Activated naive CD4-positive, alpha-beta T cell (primary cell): Measurements from ENCODE around the gene FSCB.
"Not testable (repeated sequence)": the region's sequence is repeated elsewhere in the genome, so short reads cannot be mapped to it uniquely, and the experiment has no call there.

Experiments
- DNase-seq, 4 experiments: peaks; one replicate each; lab custom pipeline; 2025; lab: John Stamatoyannopoulos, UW

FSCB gene, protein sequence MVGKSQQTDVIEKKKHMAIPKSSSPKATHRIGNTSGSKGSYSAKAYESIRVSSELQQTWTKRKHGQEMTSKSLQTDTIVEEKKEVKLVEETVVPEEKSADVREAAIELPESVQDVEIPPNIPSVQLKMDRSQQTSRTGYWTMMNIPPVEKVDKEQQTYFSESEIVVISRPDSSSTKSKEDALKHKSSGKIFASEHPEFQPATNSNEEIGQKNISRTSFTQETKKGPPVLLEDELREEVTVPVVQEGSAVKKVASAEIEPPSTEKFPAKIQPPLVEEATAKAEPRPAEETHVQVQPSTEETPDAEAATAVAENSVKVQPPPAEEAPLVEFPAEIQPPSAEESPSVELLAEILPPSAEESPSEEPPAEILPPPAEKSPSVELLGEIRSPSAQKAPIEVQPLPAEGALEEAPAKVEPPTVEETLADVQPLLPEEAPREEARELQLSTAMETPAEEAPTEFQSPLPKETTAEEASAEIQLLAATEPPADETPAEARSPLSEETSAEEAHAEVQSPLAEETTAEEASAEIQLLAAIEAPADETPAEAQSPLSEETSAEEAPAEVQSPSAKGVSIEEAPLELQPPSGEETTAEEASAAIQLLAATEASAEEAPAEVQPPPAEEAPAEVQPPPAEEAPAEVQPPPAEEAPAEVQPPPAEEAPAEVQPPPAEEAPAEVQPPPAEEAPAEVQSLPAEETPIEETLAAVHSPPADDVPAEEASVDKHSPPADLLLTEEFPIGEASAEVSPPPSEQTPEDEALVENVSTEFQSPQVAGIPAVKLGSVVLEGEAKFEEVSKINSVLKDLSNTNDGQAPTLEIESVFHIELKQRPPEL

DNA sequence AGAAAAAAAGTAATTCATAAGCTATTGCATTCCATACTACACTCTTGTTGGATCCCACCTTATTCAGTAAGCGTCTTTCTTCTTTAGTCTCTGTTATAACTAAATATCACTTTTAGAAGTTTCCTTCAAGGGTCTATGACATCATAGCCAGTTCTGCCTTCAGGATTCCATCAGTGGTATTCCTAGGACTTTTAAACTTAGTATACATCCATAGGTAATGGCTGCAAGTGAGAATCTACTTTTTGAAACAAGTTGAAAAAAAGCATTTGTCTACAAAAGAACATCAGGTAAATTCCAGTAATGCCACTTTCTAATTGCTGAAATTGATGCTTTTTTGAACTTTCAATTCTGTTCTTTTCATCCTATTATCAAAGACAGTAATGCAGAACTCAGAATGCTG, at the start of gene FSCB:
Gene FSCB, minus strand, starts transcription at position 101 of the 400 bp plus-strand sequence. CDS start 296 bp downstream, outside the sequence.
- no peak for DNase-seq

DNA sequence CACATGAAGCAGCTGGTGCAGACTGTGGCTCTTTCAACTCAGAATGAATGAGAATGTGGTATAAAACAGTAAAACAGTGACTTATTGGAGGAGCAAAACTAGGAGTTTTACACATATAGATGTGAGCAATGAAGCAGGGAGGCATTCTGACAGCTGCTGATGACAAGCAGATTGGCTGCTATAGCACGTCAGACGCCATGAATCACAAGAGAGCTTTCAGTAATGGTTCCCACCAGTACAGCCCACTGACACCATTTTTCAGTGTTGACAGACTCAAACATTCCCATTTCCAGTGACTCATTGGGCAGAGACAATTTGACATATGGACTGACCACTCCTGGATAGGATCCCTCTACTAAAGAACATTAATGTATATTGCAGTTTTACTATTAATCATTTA, 24.6 kb upstream of the FSCB start:
- no peak for DNase-seq

DNA sequence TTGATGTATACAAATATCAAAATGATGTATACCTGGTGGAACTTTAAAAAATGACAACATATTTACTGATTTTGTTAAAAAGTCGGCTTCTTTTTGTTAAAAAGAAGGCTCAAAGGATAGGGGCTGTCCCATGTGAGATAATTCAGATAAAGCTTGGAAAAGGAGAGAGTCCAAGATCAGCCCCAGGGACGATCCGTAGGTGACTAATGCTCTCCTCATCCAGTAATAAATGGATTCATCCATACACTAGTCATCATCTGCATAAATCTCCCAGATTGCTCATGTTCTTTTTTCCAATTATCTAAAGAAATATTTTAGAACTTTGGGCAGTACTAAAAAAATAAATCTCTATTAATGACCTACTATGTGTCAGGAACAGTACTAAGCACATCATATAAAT, 23.4 kb upstream of the FSCB start:
- DNase-seq: no peak

DNA sequence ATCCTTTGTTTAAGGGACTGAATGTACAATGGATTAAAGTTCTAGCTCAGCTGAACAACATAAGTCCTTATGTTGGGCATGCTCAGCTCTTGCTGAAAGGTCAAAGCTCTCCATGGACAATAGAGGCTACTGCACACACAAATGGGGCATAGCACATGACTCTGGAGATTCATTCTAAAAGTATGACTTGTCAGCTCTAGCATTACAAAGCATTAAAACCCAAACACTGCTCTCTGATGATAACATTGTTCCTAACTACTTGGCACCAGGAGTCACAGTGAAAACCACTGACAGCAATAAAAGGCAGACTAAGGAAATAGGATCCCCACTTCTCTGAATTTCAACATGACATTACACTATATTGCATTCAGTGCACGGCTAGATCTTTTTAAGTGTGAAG, 21.9 kb upstream of the FSCB start:
- DNase-seq: no peak

DNA sequence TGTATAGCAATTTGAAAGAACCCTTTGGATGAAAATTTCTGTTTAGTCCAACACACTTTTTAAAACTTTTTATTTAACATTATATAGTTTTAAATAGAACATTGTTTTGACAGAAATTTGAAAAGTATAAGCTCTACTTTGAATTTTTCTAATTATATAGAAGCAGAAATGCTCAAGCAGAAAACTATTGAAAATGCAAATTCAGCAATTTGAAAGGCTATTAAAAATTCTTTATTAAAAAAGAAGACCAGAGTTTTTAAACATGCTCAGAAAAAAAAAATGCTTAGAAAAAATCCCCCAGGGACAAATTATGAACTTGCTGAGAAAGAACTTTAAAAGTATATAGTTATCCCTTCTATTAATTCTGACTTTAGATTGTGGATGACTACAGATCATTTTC, 21.1 kb upstream of the FSCB start:
- DNase-seq: no peak

DNA sequence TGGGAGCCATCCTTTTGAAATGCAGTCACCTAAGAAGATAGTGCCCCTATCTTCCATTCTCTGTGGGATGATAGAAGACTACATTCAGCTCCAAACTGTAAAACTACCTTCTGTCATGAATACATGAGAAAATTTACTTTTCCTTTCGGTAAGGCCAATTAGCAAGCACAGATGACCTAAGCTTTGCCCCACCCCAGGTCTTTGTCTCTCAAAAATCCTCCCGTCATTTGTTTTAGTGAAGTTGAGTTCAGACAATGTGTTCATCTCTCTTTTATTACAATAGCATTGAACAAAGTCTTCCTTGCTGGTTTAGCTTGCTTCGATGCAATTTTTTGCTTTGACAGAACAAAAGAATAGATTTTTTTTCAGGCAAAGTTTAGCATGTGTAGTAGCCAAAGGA, 18.2 kb upstream of the FSCB start:
- no peak for DNase-seq

DNA sequence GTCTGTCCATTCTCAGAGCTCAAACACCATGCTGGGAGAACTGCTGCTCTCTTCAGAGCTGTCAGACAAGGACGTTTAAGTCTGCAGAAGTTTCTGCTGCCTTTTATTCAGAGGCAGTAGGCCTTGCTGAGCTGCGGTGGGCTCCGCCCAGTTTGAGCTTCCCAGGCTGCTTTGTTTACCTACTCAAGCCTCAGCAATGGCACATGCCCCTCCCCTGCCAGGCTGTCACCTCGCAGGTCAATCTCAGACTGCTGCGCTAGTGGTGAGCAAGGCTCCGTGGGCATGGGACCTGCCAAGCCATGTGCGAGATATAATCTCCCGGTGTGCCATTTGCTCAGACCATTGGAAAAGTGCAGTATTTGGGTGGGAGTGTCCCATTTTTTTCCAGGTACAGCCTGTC, 8.6 kb upstream of the FSCB start:
- DNase-seq: not testable (repeated sequence)

DNA sequence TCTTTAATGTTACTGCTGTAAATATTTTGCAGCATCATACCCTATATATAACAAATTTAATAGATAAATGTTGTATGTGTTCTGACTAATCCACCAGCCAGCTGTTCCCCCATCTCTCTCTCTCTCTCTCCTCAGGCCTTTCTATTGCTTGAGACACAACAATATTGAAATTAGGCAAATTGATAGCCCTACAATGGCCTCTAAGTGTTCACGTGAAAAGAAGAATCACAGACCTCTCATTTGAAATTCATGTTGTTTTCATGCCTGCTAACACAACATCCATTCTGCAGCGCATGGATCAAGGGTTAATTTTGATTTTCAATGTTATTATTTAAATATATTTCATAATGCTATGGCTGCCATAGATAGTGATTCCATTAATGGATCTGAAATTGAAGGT, 1.8 kb upstream of the FSCB start:
- DNase-seq: no peak

DNA sequence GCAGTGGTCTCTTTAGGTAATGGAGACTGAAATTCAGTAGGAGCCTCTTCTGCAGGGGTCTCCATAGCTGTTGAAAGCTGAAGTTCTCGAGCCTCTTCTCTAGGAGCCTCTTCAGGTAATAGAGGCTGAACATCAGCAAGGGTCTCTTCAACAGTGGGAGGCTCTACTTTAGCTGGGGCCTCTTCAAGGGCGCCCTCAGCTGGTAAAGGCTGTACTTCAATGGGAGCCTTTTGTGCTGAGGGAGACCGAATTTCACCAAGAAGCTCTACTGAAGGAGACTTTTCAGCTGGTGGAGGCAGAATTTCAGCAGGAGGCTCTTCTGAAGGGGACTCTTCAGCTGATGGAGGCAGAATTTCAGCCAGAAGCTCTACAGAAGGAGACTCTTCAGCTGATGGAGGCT, 1.5 kb downstream of the FSCB start:
- DNase-seq: no peak

DNA sequence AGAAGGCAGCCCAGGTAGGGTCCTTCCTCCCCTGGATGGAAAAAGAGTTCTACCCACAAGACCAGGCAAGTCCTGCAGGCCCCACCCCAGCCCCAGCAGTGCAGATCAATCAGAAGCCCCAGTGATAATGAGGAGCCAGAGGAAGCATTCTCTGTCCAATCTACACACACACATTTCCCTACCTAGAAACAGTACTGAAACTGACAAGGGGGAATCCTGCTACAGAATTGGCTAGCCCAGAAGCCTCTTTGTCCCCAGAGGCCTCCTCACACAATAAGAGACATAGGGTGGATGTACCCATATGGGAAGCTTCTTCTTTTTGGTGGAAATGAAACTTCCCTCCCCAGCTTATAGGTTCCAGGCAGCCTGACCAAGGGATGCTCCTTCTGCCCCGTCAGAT, 9.9 kb downstream of the FSCB start:
- no peak for DNase-seq

DNA sequence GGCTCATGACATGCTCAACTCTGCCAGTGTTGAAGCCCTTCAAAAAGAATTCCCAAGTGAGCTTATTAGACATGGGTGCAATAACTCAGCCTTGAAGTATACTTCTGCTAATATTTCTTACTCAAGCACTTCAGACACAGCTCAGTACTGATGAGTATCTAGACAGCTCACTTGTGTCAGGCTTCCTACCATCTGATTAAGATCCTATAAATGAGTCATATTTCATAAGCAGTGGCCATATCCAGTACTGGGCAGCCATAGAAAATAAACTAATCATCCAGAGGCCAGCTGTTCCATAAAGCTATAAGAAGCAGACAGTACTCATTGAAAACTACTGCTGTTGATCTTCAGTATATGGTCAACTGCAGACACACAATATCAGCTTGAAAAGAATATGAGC, 12.9 kb downstream of the FSCB start:
- no peak for DNase-seq

DNA sequence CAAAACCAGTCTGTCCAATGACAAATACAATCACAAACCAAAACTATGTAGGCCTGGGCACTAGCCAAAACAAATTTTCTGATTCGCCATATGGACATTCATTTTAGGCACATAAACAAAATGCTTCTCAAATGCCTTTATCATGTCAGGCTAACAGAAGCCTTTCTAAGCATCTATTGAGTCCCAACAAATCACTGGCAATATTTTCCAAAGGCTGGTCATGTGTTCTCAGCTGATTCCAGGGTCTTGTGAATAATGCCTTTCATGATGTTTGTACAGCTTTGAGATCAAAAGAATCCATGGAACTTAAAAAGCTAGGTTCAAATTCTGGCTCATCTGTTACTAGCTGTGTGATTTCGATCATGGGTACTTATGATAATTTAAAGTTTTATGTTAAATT, 16.1 kb downstream of the FSCB start:
- no peak for DNase-seq

DNA sequence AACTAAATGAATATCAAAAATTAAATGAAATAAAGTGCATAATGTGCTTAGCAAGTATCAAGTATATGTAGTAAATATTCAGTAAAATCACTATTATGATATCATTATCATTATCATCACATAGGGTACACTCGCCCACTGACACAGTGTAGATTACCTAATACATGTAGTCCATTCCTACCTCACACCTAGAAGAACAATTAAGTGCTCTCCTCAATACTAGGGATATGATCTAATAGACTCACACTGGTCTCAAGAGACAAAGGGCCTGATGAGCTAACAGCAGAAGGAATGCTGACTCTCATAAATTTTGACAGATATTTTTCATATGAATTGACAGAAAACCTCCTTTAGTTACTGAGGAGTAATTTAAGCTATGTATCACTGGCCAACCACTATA, 29.1 kb downstream of the FSCB start:
- no peak for DNase-seq

DNA sequence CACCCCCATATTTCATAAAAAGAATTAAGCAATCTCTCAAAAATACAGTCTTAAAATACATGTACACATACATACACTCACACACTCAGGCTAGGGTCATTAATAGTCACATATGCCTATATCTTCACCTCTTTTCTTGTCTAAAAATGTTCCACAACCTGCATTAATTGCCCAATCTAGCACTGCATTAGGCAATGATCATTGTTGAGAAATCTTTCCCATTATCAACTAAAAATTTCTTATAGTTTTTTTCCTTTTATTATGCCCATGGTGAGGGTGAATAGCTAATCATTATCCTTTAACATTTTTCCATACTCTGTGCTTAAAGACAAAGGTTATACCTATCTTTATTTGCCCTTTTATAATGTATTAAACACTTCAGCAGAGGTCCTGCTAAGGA, 38.3 kb downstream of the FSCB start:
- no peak for DNase-seq

DNA sequence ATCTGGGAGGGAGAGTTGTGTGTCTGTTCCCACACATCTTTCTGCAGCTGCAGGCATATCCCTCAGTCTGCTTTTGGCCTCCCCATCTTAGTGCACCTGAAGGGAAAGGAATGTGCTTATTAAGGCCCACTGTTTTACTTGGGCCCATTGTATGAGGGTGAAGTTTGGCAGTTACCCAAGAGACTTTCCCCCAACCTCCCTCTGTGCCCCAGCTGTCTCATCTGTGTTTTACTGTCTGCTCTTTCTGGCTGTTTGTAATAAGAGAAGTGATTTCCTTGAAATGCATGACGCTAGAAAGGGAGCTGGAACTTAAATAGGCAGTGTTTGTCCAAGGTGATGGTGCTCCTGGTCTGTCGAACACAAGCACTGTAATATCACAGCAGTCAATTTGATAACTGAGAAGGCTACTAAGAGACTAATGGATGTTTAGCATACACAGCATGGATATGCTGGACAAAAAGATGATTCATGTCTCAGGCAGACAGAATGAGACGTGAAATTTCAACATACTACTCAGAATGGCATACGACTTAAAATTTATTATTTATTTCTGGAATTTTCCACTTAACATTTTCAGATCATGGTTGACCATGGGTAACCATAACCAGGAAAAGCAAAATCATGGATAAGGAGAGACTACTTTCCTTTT, 43.6 kb downstream of the FSCB start:
- DNase-seq: no peak

DNA sequence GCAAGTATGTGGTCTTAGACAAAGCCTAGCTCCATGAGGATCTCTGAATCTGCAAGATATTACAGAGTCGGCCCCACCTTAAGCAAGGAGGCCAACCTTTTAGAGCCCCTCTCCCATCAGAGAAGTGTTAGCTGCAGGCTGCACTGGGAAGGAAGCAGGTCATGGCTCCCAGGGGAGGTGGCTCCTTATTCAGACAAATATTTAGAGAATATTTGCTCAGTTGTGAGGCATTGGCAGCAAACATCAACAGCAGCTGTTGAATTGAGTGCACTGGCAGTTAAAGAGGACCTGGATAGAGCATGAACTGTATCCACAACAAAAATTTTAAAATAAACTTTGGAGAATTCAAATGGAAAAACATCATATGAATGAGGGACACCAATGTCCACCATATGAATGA, 44.7 kb downstream of the FSCB start:
- DNase-seq: no peak

DNA sequence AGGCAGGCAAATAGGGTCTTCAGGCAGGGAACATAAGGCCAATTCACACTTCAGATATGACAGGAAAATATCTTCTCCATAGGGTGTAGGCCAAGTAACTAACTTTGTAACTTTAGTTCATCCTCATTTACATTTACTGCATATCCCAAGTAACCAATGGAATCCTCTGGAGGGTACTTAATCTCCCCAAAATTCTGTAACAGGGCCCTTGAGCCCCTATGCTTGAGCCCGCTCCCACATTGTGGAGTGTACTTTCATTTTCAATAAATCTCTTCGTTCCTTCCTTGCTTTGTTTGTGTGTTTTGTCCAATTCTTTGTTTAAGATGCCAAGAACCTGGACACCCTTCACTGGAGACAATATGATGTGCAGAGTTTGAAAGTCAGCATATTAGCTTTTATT, 45.3 kb downstream of the FSCB start:
- no peak for DNase-seq
